Neural cell (in vitro differentiated cells): ENCODE results near the gene AANAT. TPM values are rescaled to one million over a fixed set of nuclear protein-coding genes. Genes with fewer than 3 reads are reported as not detected.

Experiments used
- H2AFZ ChIP-seq: fragments of 200-600, 300-800 bp; sonication (generic), shearing (Covaris generic); 2 replicates; pipeline ENCODE4 v1.6.0; 2014; ENCODE audit warnings: low read depth, mild to moderate bottlenecking, antibody characterized with exemption, low read length, moderate library complexity
- H3F3A ChIP-seq: fragments of 200-600 bp; shearing (Covaris generic); 2 replicates; pipeline ENCODE4 v1.6.1; 2016; ENCODE audit warnings: mild to moderate bottlenecking, moderate library complexity, mixed read lengths, antibody characterized with exemption, low read length; ENCODE audit not compliant: insufficient read depth, poor library complexity, severe bottlenecking
- H3K27ac ChIP-seq: fragments of 200-600, 300-800 bp; sonication (generic), shearing (Covaris generic); 2 replicates; pipeline ENCODE4 v1.5.1; 2014; ENCODE audit warnings: mild to moderate bottlenecking, low read length, moderate library complexity
- H3K27me3 ChIP-seq: fragments of 300-800, 200-600 bp; sonication (generic), shearing (Covaris generic); 2 replicates; pipeline ENCODE4 v1.6.0; 2014; ENCODE audit warnings: mild to moderate bottlenecking, low read depth, low read length, moderate library complexity; ENCODE audit not compliant: insufficient read depth
- H3K36me3 ChIP-seq: fragments of 300-800, 200-600 bp; sonication (generic), shearing (Covaris generic); 2 replicates; pipeline ENCODE4 v1.5.1; 2014; ENCODE audit warnings: mild to moderate bottlenecking, antibody characterized with exemption, low read length, moderate library complexity; ENCODE audit not compliant: insufficient read depth
- H3K4me2 ChIP-seq: fragments of 300-800, 200-600 bp; sonication (generic), shearing (Covaris generic); 2 replicates; pipeline ENCODE4 v1.6.0; 2014; ENCODE audit warnings: mild to moderate bottlenecking, low read length
- H3K4me3 ChIP-seq: fragments of 300-800, 200-600 bp; sonication (generic), shearing (Covaris generic); 2 replicates; pipeline ENCODE4 v1.5.1; 2014; ENCODE audit warnings: mild to moderate bottlenecking, low read length, moderate library complexity
- H3K79me2 ChIP-seq: fragments of 200-600 bp; shearing (Covaris generic); replicated peaks from 2 replicates; pipeline ENCODE4 v1.6.0; 2014; ENCODE audit warnings: mild to moderate bottlenecking, low read length, moderate library complexity; ENCODE audit not compliant: insufficient read depth
- H3K9ac ChIP-seq: fragments of 300-800, 200-600 bp; sonication (generic), shearing (Covaris generic); 2 replicates; pipeline ENCODE4 v1.6.1; 2016; ENCODE audit warnings: mild to moderate bottlenecking, low read length, mixed read lengths
- H3K9me2 ChIP-seq: fragments of 200-600 bp; shearing (Covaris generic); 2 replicates; pipeline ENCODE4 v1.6.1; 2016; ENCODE audit warnings: mild to moderate bottlenecking, low read length, mixed read lengths; ENCODE audit not compliant: insufficient read depth
- H3K9me3 ChIP-seq: fragments of 200-600, 300-800 bp; sonication (generic), shearing (Covaris generic); 2 replicates; pipeline ENCODE4 v1.6.1; 2016; ENCODE audit warnings: mild to moderate bottlenecking, mixed run types, low read length, moderate library complexity, mixed read lengths
- H4K20me1 ChIP-seq: fragments of 200-600 bp; shearing (Covaris generic); 2 replicates; pipeline ENCODE4 v1.6.1; 2016; ENCODE audit warnings: mild to moderate bottlenecking, mixed run types; ENCODE audit not compliant: insufficient read depth
- CTCF ChIP-seq: fragments of 450-650 bp; IDR thresholded peaks from 2 replicates; pipeline ENCODE4 v1.5.1; 2014; ENCODE audit warnings: antibody characterized with exemption, mild to moderate bottlenecking, moderate library complexity; ENCODE audit not compliant: poor library complexity, severe bottlenecking
- EP300 ChIP-seq: fragments of 450-650 bp; conservative IDR thresholded peaks from 2 replicates; pipeline ENCODE4 v1.6.1; 2014; ENCODE audit warnings: antibody characterized with exemption, mild to moderate bottlenecking, moderate library complexity; ENCODE audit not compliant: poor library complexity, severe bottlenecking
- MXI1 ChIP-seq: fragments of 450-650 bp; conservative IDR thresholded peaks from 2 replicates; pipeline ENCODE4 v1.6.1; 2014; ENCODE audit warnings: antibody characterized with exemption, mild to moderate bottlenecking; ENCODE audit not compliant: poor library complexity, severe bottlenecking
- POLR2AphosphoS5 ChIP-seq: IDR thresholded peaks from 2 replicates; pipeline ENCODE4 v1.6.1; 2012
- RAD21 ChIP-seq: fragments of 450-650 bp; conservative IDR thresholded peaks from 2 replicates; pipeline ENCODE4 v1.6.1; 2014; ENCODE audit warnings: antibody characterized with exemption, mild to moderate bottlenecking, moderate library complexity
- REST ChIP-seq: IDR thresholded peaks from 2 replicates; pipeline ENCODE4 v1.6.1; 2012; ENCODE audit warnings: borderline replicate concordance
- SMC3 ChIP-seq: fragments of 450-650 bp; conservative IDR thresholded peaks from 2 replicates; pipeline ENCODE4 v1.6.1; 2014; ENCODE audit warnings: antibody characterized with exemption, mild to moderate bottlenecking, moderate library complexity; ENCODE audit not compliant: poor library complexity
- TAF1 ChIP-seq: IDR thresholded peaks from 2 replicates; pipeline ENCODE4 v1.6.1; 2012; ENCODE audit warnings: low read depth
- polyA plus RNA-seq: library from polyadenylated mRNA; depleted of rRNA; stranded (reverse); fragments of >200 nt; gene quantifications from 2 replicates; pipeline ENCODE4 v1.2.3, GENCODE V29; 2014

The AANAT gene
- polyA plus RNA-seq, 1 donor from 2014 or later = not detected

GRCh38 chr17:76453431-76453743 is 14.0 kb upstream of the AANAT start:
- no peaks in the 10 kb centered on the region for H4K20me1 ChIP-seq

GRCh38 chr17:76458580-76459490 is 8.6 kb upstream of the AANAT start:
- H3K9me3 ChIP-seq = no peaks in the 10 kb centered on the region
- H3K4me3 ChIP-seq = no peak overlapping the region
- no peak overlapping the region for H2AFZ ChIP-seq
- no peaks in the 10 kb centered on the region for H3K79me2 ChIP-seq
- H3K9ac ChIP-seq = no peak overlapping the region
- no peaks in the 10 kb centered on the region for H4K20me1 ChIP-seq
- H3F3A ChIP-seq = no peaks in the 10 kb centered on the region
- no peak overlapping the region for H3K4me2 ChIP-seq
- no peaks in the 10 kb centered on the region for H3K9me2 ChIP-seq
- no peaks in the 10 kb centered on the region for H3K27me3 ChIP-seq
- H3K27ac ChIP-seq = no peak overlapping the region
- no peaks in the 10 kb centered on the region for H3K36me3 ChIP-seq
- TF ChIP-seq CTCF (peak; percentile 29), POLR2AphosphoS5 (no peak), RAD21 (peak; percentile 19), TAF1 (no peak), SMC3 (no peak), REST (no peak)

More at GRCh38 chr17:76453431-76453743, 14.0 kb upstream of the AANAT start:
- Histone ChIP-seq H3K36me3 (no peaks in the 10 kb centered on the region), H3K4me3 (peak overlapping the region; percentile 90), H3K9me3 (no peaks in the 10 kb centered on the region), H3K27ac (peak overlapping the region; percentile 44), H3K79me2 (peaks cover 40% of the 10 kb centered on the region), H3K4me2 (no peak overlapping the region), H3K9ac (no peak overlapping the region), H3F3A (no peaks in the 10 kb centered on the region), H2AFZ (peak overlapping the region; percentile 27), H3K9me2 (no peaks in the 10 kb centered on the region), H3K27me3 (no peaks in the 10 kb centered on the region)
- TF ChIP-seq SMC3 (no peak), REST (no peak), MXI1 (no peak), TAF1 (no peak), EP300 (no peak), POLR2AphosphoS5 (no peak), RAD21 (no peak), CTCF (no peak)
